ENCODE results near the gene RREB1.

DNA sequence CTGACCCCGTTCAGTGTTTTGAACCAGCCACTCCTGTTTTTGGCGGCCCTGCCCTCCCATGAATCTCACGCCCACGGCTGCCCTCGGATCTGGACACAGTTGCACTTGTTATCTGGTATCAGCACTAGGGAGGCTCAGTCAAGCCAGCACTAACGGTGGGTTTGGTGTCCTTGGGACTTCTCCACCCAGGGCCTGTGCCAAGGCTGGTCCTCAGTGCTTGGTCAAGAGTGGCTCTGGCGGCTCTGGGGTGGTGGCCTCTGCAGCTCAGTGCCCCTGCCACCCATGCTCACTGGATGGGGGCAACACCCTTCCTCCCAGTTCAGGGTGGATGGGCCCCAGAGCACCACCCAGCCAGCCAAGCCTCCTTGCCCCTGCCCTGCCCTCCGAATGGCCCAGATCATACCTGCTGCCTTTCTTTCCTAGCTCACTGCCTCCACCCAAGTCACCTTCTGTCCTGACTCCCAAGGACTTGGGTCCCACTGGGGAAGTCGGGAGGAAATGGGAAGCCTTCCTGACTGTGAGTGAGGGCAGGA lies 150.5 kb downstream of the RREB1 start:
- TF ChIP-seq EZH2 (IDR thresholded peaks at IDR 0.05; ENCODE audit: insufficient read depth, poor library complexity, severe bottlenecking), result no peak
- no peak for TF ChIP-seq EZH2phosphoT487 (IDR thresholded peaks at IDR 0.05; ENCODE audit: insufficient read depth, low read depth)
